Skeletal muscle tissue (tissue), 4 donors: ENCODE data around the gene GPR151. TPM values are rescaled to one million over a fixed set of nuclear protein-coding genes. Genes with fewer than 3 reads are reported as not detected.

Experiments
- H3K27ac ChIP-seq: one replicate; pipeline ENCODE4 v1.7.0; 2013; ENCODE audit warnings: mild to moderate bottlenecking, low read depth, low read length, inconsistent platforms
- H3K27me3 ChIP-seq, 3 donors: one replicate each; pipeline ENCODE4 v1.7.0; 2013; ENCODE audit warnings: low read length in 3 of 3; ENCODE audit not compliant: control insufficient read depth in 3 of 3, insufficient read depth in 3 of 3
- H3K36me3 ChIP-seq, 3 donors: one replicate each; pipeline ENCODE4 v1.7.0; 2013; ENCODE audit warnings: low read length in 3 of 3; ENCODE audit not compliant: control insufficient read depth in 3 of 3, insufficient read depth in 3 of 3
- H3K4me1 ChIP-seq, 3 donors: one replicate each; pipeline ENCODE4 v1.7.0; 2013; ENCODE audit warnings: low read length in 3 of 3, mild to moderate bottlenecking in 3 of 3; ENCODE audit not compliant: control insufficient read depth in 3 of 3, insufficient read depth in 3 of 3
- H3K4me3 ChIP-seq, 3 donors: one replicate each; pipeline ENCODE4 v1.7.0; 2013; ENCODE audit warnings: low read length in 3 of 3
- H3K9ac ChIP-seq, 3 donors: one replicate each; pipeline ENCODE4 v1.7.0; 2013; ENCODE audit warnings: low read length in 3 of 3, mild to moderate bottlenecking in 3 of 3, moderate library complexity in 2 of 3, low read depth in 1 of 3
- H3K9me3 ChIP-seq, 3 donors: one replicate each; pipeline ENCODE4 v1.7.0; 2013; ENCODE audit warnings: low read length in 3 of 3; ENCODE audit not compliant: control insufficient read depth in 3 of 3
- total RNA-seq: library from RNA; depleted of rRNA; stranded (reverse); fragments of >200 nt; gene quantifications from one replicate; pipeline ENCODE4 v1.2.3, GENCODE V29; 2014
- donor health status: Osteomylitis.

Gene GPR151
- total RNA-seq, 1 donor from 2014 or later, result not detected

- H3K27ac ChIP-seq, result no peak overlapping the region
- peaks cover 0 to 3% (median 0%) of the 10 kb centered on the region in 3 donors for H3K27me3 ChIP-seq
These were observed 26.2 kb upstream of the GPR151 start for GRCh38 chr5:146541958-146542849.

GRCh38 chr5:146540414-146540813, 24.4 kb upstream of the GPR151 start:
- Histone ChIP-seq H3K9ac (no peak overlapping the region), H3K4me1 (no peaks in the 10 kb centered on the region), H3K9me3 (no peaks in the 10 kb centered on the region), H3K36me3 (no peaks in the 10 kb centered on the region), H3K4me3 (no peak overlapping the region), H3K27ac (no peak overlapping the region), H3K27me3 (peaks cover 0 to 3% (median 0%) of the 10 kb centered on the region in 3 donors)

More at GRCh38 chr5:146541958-146542849, 26.2 kb upstream of the GPR151 start:
- Histone ChIP-seq H3K9me3 (no peaks in the 10 kb centered on the region), H3K4me3 (no peak overlapping the region), H3K36me3 (no peaks in the 10 kb centered on the region), H3K4me1 (no peaks in the 10 kb centered on the region), H3K9ac (no peak overlapping the region)

GRCh38 chr5:146539973-146540372, 24.0 kb upstream of the GPR151 start:
- Histone ChIP-seq H3K9me3 (no peaks in the 10 kb centered on the region), H3K9ac (no peak overlapping the region), H3K4me3 (no peak overlapping the region), H3K4me1 (no peaks in the 10 kb centered on the region), H3K36me3 (no peaks in the 10 kb centered on the region), H3K27me3 (peaks cover 0 to 3% (median 0%) of the 10 kb centered on the region in 3 donors), H3K27ac (no peak overlapping the region)

- no peaks in the 10 kb centered on the region for H3K36me3 ChIP-seq
- no peaks in the 10 kb centered on the region for H3K9me3 ChIP-seq
- H3K27ac ChIP-seq, result no peak overlapping the region
- no peaks in the 10 kb centered on the region for H3K4me1 ChIP-seq
- peaks cover 0 to 3% (median 0%) of the 10 kb centered on the region in 3 donors for H3K27me3 ChIP-seq
- no peak overlapping the region for H3K4me3 ChIP-seq
- no peak overlapping the region for H3K9ac ChIP-seq
These were observed 22.4 kb upstream of the GPR151 start for GRCh38 chr5:146538432-146538831.

- Histone ChIP-seq H3K9me3 (no peaks in the 10 kb centered on the region), H3K36me3 (no peaks in the 10 kb centered on the region), H3K27me3 (no peaks in the 10 kb centered on the region), H3K4me1 (no peaks in the 10 kb centered on the region), H3K4me3 (no peak overlapping the region), H3K27ac (no peak overlapping the region), H3K9ac (no peak overlapping the region)
These were observed 17.9 kb upstream of the GPR151 start for GRCh38 chr5:146533882-146534281.

- H3K27me3 ChIP-seq, result no peaks in the 10 kb centered on the region
- no peak overlapping the region for H3K4me3 ChIP-seq
- H3K27ac ChIP-seq, result no peak overlapping the region
- no peaks in the 10 kb centered on the region for H3K4me1 ChIP-seq
- H3K9me3 ChIP-seq, result no peaks in the 10 kb centered on the region
- no peaks in the 10 kb centered on the region for H3K36me3 ChIP-seq
- no peak overlapping the region for H3K9ac ChIP-seq
These were observed 17.4 kb upstream of the GPR151 start for GRCh38 chr5:146533260-146533857.

GRCh38 chr5:146529984-146530383, 14.0 kb upstream of the GPR151 start:
- H3K27ac ChIP-seq, result no peak overlapping the region
- H3K4me1 ChIP-seq, result no peaks in the 10 kb centered on the region
- no peak overlapping the region for H3K4me3 ChIP-seq
- no peaks in the 10 kb centered on the region for H3K36me3 ChIP-seq
- no peak overlapping the region for H3K9ac ChIP-seq
- no peaks in the 10 kb centered on the region for H3K27me3 ChIP-seq
- no peaks in the 10 kb centered on the region for H3K9me3 ChIP-seq

- Histone ChIP-seq H3K4me1 (no peaks in the 10 kb centered on the region), H3K9me3 (no peaks in the 10 kb centered on the region), H3K4me3 (no peak overlapping the region), H3K27me3 (no peaks in the 10 kb centered on the region), H3K9ac (no peak overlapping the region), H3K36me3 (no peaks in the 10 kb centered on the region), H3K27ac (no peak overlapping the region)
These were observed 12.2 kb upstream of the GPR151 start for GRCh38 chr5:146528236-146528635.

- no peaks in the 10 kb centered on the region for H3K36me3 ChIP-seq
- no peak overlapping the region for H3K9ac ChIP-seq
- no peaks in the 10 kb centered on the region for H3K9me3 ChIP-seq
- no peaks in the 10 kb centered on the region for H3K4me1 ChIP-seq
- no peaks in the 10 kb centered on the region for H3K27me3 ChIP-seq
- no peak overlapping the region for H3K27ac ChIP-seq
- no peak overlapping the region for H3K4me3 ChIP-seq
These were observed 11.8 kb upstream of the GPR151 start for GRCh38 chr5:146527785-146528184.

GRCh38 chr5:146523698-146524097, 7.7 kb upstream of the GPR151 start:
- Histone ChIP-seq H3K36me3 (no peaks in the 10 kb centered on the region), H3K9me3 (no peaks in the 10 kb centered on the region), H3K4me3 (no peak overlapping the region)

More at GRCh38 chr5:146523698-146524097, 7.7 kb upstream of the GPR151 start:
- Histone ChIP-seq H3K9ac (no peak overlapping the region), H3K27ac (no peak overlapping the region), H3K27me3 (no peaks in the 10 kb centered on the region), H3K4me1 (no peaks in the 10 kb centered on the region)
